Stimulated activated CD8-positive, alpha-beta memory T cell treated with anti-CD3 and anti-CD28 coated beads, Interleukin-15, amount 100 ng/mL, for 24 hours (primary cell): ENCODE results near the gene MFN1.

Experiments
- DNase-seq: peaks from one replicate; pipeline ENCODE4 v3.0.0-alpha.2; 2020; ENCODE audit warnings: low read depth

Gene MFN1

DNA sequence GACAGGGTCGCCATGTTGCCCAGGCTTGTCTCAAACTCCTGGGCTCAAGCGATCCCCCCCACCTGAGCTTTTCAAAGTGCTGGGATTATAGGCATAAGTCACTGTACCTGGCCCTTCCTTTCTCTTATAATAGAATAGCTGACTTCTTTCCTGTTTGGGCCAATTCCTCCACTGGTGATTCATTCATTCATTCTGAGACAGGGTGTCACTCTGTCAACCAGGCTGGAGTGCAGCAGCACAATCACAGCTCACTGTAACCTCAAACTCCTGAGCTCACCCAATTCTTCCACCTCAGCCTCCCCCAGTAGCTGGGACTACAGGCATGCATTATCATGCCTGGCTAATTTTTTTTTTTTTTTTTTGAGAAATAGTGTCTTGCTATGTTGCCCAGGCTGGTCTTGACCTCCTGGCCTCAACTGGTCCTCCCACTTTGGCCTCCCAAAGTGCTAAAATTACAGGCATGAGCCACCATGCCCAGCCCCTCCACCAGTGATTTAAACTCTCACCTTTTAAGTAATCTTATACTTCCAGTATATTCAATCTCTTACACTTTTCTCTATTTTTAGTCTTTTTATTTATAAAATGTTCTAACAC is 82.9 kb downstream of the MFN1 start:
- DNase-seq: no peak

DNA sequence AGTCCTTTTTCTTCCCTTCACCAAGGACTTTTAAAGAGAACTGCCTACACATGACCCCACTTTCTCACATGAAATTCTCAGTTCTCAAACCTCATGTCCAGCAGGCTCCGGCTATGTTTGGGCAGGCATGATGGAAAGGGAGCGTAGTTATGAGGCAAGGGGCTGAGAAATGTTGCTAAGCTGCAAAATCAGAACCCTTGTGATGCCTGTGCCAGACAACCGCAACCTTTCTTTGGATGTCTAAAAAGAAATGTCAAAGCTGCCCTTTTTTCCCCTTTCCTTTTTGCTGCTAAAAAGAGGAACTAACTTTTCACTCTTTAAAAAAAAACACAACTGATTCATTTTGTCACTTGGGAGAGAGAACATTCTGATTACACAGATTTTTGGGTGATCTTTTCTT is 84.5 kb downstream of the MFN1 start:
- DNase-seq: no peak

DNA sequence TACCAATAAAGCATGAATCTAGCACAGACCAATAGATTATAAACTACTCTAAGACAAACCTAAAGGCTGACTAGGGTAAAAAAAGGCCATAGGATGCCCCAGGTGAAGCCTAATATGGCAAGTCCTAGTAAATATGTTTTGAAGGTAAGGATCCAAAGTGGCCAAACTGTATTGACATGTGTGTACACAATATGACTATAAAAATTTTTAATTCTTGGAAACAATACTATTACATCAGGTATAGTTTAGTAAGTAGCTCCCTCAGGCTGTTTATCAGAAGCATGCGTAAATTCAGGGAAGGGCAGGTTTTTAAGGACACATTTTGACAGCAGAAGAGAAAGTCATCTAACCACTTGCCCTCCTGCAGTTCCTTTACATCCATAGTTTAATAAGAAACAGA is 84.9 kb downstream of the MFN1 start:
- DNase-seq: no peak

DNA sequence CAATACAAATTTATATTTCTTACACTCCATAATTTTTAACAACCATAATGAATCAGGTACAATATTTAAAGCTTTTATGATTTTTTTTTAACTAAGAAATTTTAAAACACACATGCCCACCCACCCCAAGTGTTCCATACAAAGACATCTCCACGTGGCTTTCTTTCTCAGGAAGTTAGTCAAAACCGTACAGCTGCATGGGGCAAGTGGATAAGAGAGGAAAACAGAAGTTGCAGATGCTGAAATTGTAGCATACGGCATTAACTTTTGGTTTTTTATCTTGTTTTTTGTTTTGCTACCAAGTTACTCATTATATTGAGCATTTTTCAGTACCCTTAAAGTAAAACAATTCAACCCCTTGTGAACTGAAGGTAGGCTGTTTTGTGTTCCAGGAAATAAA is 89.0 kb downstream of the MFN1 start:
- no peak for DNase-seq

DNA sequence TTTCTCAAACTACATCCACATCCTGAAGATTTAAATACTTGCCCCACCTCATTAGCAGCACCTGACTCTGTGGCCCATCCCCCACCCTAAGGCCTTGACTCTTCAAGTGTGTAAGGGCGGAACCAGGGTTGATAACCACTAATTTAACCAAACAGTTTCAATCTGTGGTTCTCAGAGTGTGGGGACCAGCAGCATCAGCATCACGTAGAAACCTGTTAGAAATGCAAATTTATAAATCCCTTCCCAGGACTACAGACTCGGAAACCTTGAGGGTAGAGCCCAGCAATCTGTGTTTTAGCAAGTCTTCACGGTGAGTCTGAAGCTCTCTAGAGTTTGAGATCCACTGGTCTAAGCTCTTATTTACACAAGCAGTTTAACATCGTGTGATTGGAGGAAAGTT is 91.3 kb downstream of the MFN1 start:
- no peak for DNase-seq
